Stimulated activated CD4-positive, alpha-beta T cell treated with anti-CD3 and anti-CD28 coated beads, TNF-alpha, amount 100 ng/mL, for 48 hours (primary cell): Measurements from ENCODE around the gene G3BP2.
"Not testable (repeated sequence)": the region's sequence is repeated elsewhere in the genome, so short reads cannot be mapped to it uniquely, and the experiment has no call there.

Experiments used
- DNase-seq, 3 donors: peaks; one replicate each; pipeline ENCODE4 v3.0.0-alpha.2; 2020; ENCODE audit warnings: low read depth in 3 of 3

G3BP2 gene

GRCh38 chr4:75673027-75673958, at the start of gene G3BP2:
Gene G3BP2, minus strand, starts transcription at chr4:75673411. Its CDS starts 11,386 bp downstream, at chr4:75662025.
- peak; percentile 91 to 96 (median 94) for DNase-seq

GRCh38 chr4:75722417-75722816, 49.2 kb upstream of the G3BP2 start:
- DNase-seq: no peak

GRCh38 chr4:75718529-75718928, 45.3 kb upstream of the G3BP2 start:
- no peak for DNase-seq

- DNase-seq: no peak
Measured at GRCh38 chr4:75717408-75717807, 44.2 kb upstream of the G3BP2 start.

- DNase-seq: not testable (repeated sequence)
Measured at GRCh38 chr4:75716054-75716453, 42.8 kb upstream of the G3BP2 start.

- no peak for DNase-seq
Measured at GRCh38 chr4:75715105-75715799, 42.0 kb upstream of the G3BP2 start.

GRCh38 chr4:75714704-75715103, 41.5 kb upstream of the G3BP2 start:
- DNase-seq: no peak

- no peak for DNase-seq
Measured at GRCh38 chr4:75714011-75714410, 40.8 kb upstream of the G3BP2 start.

GRCh38 chr4:75710246-75710645, 37.0 kb upstream of the G3BP2 start:
- DNase-seq: no peak

- DNase-seq: peak in 1 of 3 donors; percentile 9
Measured at GRCh38 chr4:75708218-75708691, 35.0 kb upstream of the G3BP2 start.

GRCh38 chr4:75705198-75705977, 32.2 kb upstream of the G3BP2 start:
- no peak for DNase-seq

- no peak for DNase-seq
Measured at GRCh38 chr4:75702919-75703411, 29.8 kb upstream of the G3BP2 start.

GRCh38 chr4:75699299-75699698, 26.1 kb upstream of the G3BP2 start:
- DNase-seq: no peak

GRCh38 chr4:75698963-75699228, 25.7 kb upstream of the G3BP2 start:
- no peak for DNase-seq

- DNase-seq: no peak
Measured at GRCh38 chr4:75698162-75698962, 25.2 kb upstream of the G3BP2 start.

GRCh38 chr4:75696581-75696980, 23.4 kb upstream of the G3BP2 start:
- DNase-seq: no peak

- no peak for DNase-seq
Measured at GRCh38 chr4:75696071-75696470, 22.9 kb upstream of the G3BP2 start.

GRCh38 chr4:75692066-75692465, 18.9 kb upstream of the G3BP2 start:
- not testable (repeated sequence) for DNase-seq

GRCh38 chr4:75687125-75687524, 13.9 kb upstream of the G3BP2 start:
- DNase-seq: not testable (repeated sequence)

GRCh38 chr4:75686346-75686745, 13.1 kb upstream of the G3BP2 start:
- no peak for DNase-seq

- DNase-seq: no peak
Measured at GRCh38 chr4:75685546-75686189, 12.5 kb upstream of the G3BP2 start.
